Measurements from ENCODE around the gene DDX49.

- TF ChIP-seq POLR2A (IDR thresholded peaks at IDR 0.05) (no peak), CTCF (IDR thresholded peaks at IDR 0.05) (no peak)
These were observed 23.6 kb upstream of the DDX49 start, which contains the start of gene CERS1 for GRCh38 chr19:18895824-18896341.

Data from upper lobe of left lung (tissue), 4 donors.